Suprapubic skin (tissue), 4 donors: ENCODE measurements around the gene PLXNA2.

Experiments used
- POLR2A ChIP-seq, 2 donors: fragments of 450-650 bp; IDR thresholded peaks; one replicate each; pipeline ENCODE4 v1.6.1; 2017; ENCODE audit warnings: antibody characterized with exemption in 2 of 2, mild to moderate bottlenecking in 2 of 2, moderate library complexity in 2 of 2
- POLR2AphosphoS5 ChIP-seq, 3 donors: sonication (generic); formaldehyde crosslinking; IDR thresholded peaks; one replicate each; pipeline ENCODE4 v1.6.1; 2017; ENCODE audit warnings: antibody characterized with exemption in 3 of 3
- TF ChIP-seq, protein P1 (sequence below), 2 donors: fragments of 200-600 bp in 1 of 2; fragments of 450-650 bp in 1 of 2; sonication (generic) in 1 of 2; IDR thresholded peaks; one replicate each; pipeline ENCODE4 v1.5.1; 2016 to 2019; ENCODE audit warnings: antibody characterized with exemption in 2 of 2, mild to moderate bottlenecking in 1 of 2, moderate library complexity in 1 of 2

DNA sequence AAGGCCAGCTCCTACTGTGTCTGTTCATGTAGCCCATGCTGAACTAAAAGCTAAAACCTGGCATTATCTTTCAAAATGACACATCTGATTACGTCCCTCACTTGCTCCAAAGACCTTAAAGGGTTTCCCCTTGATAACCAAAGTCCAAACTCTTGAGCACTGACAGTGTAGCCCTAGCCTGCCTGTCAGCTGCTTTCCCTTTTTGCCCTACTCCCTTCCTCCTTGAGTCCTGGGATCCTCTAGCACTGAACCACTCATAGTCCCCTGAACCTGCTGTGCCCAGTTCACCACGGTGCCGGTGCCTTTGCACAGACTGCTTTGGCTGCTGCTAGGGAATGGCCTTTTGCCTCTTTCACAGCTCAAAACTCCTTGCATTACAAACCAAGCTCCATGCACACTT is 67.5 kb downstream of the PLXNA2 start:
- no peak for TF ChIP-seq POLR2A (IDR thresholded peaks at IDR 0.05)
- TF ChIP-seq, protein P1, sequence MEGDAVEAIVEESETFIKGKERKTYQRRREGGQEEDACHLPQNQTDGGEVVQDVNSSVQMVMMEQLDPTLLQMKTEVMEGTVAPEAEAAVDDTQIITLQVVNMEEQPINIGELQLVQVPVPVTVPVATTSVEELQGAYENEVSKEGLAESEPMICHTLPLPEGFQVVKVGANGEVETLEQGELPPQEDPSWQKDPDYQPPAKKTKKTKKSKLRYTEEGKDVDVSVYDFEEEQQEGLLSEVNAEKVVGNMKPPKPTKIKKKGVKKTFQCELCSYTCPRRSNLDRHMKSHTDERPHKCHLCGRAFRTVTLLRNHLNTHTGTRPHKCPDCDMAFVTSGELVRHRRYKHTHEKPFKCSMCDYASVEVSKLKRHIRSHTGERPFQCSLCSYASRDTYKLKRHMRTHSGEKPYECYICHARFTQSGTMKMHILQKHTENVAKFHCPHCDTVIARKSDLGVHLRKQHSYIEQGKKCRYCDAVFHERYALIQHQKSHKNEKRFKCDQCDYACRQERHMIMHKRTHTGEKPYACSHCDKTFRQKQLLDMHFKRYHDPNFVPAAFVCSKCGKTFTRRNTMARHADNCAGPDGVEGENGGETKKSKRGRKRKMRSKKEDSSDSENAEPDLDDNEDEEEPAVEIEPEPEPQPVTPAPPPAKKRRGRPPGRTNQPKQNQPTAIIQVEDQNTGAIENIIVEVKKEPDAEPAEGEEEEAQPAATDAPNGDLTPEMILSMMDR (IDR thresholded peaks at IDR 0.05): no peak
- no peak for TF ChIP-seq POLR2AphosphoS5 (IDR thresholded peaks at IDR 0.05)
